MM.1S (cell line): ENCODE measurements around the gene LMTK2.

Experiments used
- DNase-seq: peaks from one replicate; pipeline ENCODE4 v3.0.0-alpha.2; 2015
- H2AFZ ChIP-seq: fragments of 300-600 bp; sonication (generic); 2 replicates; pipeline ENCODE4 v1.6.0; 2016; ENCODE audit warnings: antibody characterized with exemption, low read length
- H3F3A ChIP-seq: fragments of 300-600 bp; sonication (generic); 2 replicates; pipeline ENCODE4 v1.6.1; 2016; ENCODE audit warnings: mild to moderate bottlenecking, antibody characterized with exemption, low read length, moderate library complexity, mixed read lengths; ENCODE audit not compliant: insufficient read depth
- H3K27ac ChIP-seq: fragments of 300-600 bp; sonication (generic); 2 replicates; pipeline ENCODE4 v1.5.1; 2016; ENCODE audit warnings: mild to moderate bottlenecking, low read length
- H3K27me3 ChIP-seq: fragments of 300-600 bp; sonication (generic); replicated peaks from 2 replicates; pipeline ENCODE4 v1.6.0; 2016; ENCODE audit warnings: low read length; ENCODE audit not compliant: insufficient read depth
- H3K36me3 ChIP-seq: fragments of 300-600 bp; sonication (generic); replicated peaks from 2 replicates; pipeline ENCODE4 v1.6.1; 2016; ENCODE audit warnings: mild to moderate bottlenecking, low read length, mixed read lengths; ENCODE audit not compliant: insufficient read depth
- H3K4me1 ChIP-seq: fragments of 300-600 bp; sonication (generic); 2 replicates; pipeline ENCODE4 v1.6.1; 2016; ENCODE audit warnings: low read length, mixed read lengths
- H3K4me2 ChIP-seq: fragments of 300-600 bp; sonication (generic); 2 replicates; pipeline ENCODE4 v1.6.0; 2016; ENCODE audit warnings: low read depth, low read length
- H3K4me3 ChIP-seq: fragments of 300-600 bp; sonication (generic); 2 replicates; pipeline ENCODE4 v1.5.1; 2016; ENCODE audit warnings: low read length, mixed read lengths
- H3K79me2 ChIP-seq: fragments of 300-600 bp; sonication (generic); 2 replicates; pipeline ENCODE4 v1.6.1; 2016; ENCODE audit warnings: mixed run types, low read length, mixed read lengths
- H3K9ac ChIP-seq: fragments of 300-600 bp; sonication (generic); 2 replicates; pipeline ENCODE4 v1.6.1; 2016; ENCODE audit warnings: low read length, mixed read lengths
- H3K9me2 ChIP-seq: fragments of 300-600 bp; sonication (generic); replicated peaks from 2 replicates; pipeline ENCODE4 v1.6.1; 2016; ENCODE audit warnings: mild to moderate bottlenecking, low read length, mixed read lengths; ENCODE audit not compliant: insufficient read depth
- H3K9me3 ChIP-seq: fragments of 300-600 bp; sonication (generic); replicated peaks from 2 replicates; pipeline ENCODE4 v1.6.1; 2016; ENCODE audit warnings: mild to moderate bottlenecking, low read length, mixed read lengths; ENCODE audit not compliant: insufficient read depth
- H4K20me1 ChIP-seq: fragments of 300-600 bp; sonication (generic); 2 replicates; pipeline ENCODE4 v1.6.1; 2016; ENCODE audit warnings: mild to moderate bottlenecking, low read length, moderate library complexity, mixed read lengths; ENCODE audit not compliant: insufficient read depth
- CTCF ChIP-seq: fragments of 300-600 bp; sonication (generic); IDR thresholded peaks from 2 replicates; pipeline ENCODE4 v1.5.1; 2016; ENCODE audit warnings: antibody characterized with exemption, low read length, mixed read lengths
- EZH2 ChIP-seq: fragments of 300-600 bp; sonication (generic); optimal IDR thresholded peaks from 2 replicates; pipeline ENCODE3; 2017; ENCODE audit warnings: low read depth, mild to moderate bottlenecking, antibody characterized with exemption, low read length, mixed read lengths
- EZH2phosphoT487 ChIP-seq: fragments of 300-600 bp; sonication (generic); IDR thresholded peaks from 2 replicates; pipeline ENCODE4 v1.6.1; 2018; ENCODE audit warnings: antibody characterized with exemption, low read length

The LMTK2 gene

GRCh38 chr7:98137826-98138151, 31.1 kb downstream of the LMTK2 start:
- Histone ChIP-seq H4K20me1 (peaks cover 31% of the 10 kb centered on the region), H3K36me3 (no peaks in the 10 kb centered on the region; the same call in 1 of the 2 replicates), H3K9me2 (no peaks in the 10 kb centered on the region), H3K9ac (no peak overlapping the region), H3K27me3 (0 out of 2 replicates have a peak, but pooled peaks cover 7% of the 10 kb centered on the region), H3K4me2 (no peak overlapping the region), H2AFZ (no peak overlapping the region), H3K4me3 (no peak overlapping the region), H3F3A (peaks cover 10% of the 10 kb centered on the region), H3K79me2 (peaks cover 43% of the 10 kb centered on the region), H3K9me3 (no peaks in the 10 kb centered on the region), H3K4me1 (peaks cover 18% of the 10 kb centered on the region), H3K27ac (no peak overlapping the region)
- TF ChIP-seq EZH2, result no peak
- no peak for TF ChIP-seq EZH2phosphoT487
- no peak for TF ChIP-seq CTCF
- no peak for DNase-seq

- Histone ChIP-seq H3K27me3 (0 out of 2 replicates have a peak, but pooled peaks cover 7% of the 10 kb centered on the region), H3K9ac (no peak overlapping the region), H3K79me2 (peaks cover 40% of the 10 kb centered on the region), H3K27ac (no peak overlapping the region), H3K9me2 (no peaks in the 10 kb centered on the region), H3K4me1 (peaks cover 12% of the 10 kb centered on the region), H3F3A (peaks cover 3% of the 10 kb centered on the region), H3K9me3 (no peaks in the 10 kb centered on the region), H3K4me3 (no peak overlapping the region), H2AFZ (no peak overlapping the region), H4K20me1 (peaks cover 25% of the 10 kb centered on the region), H3K4me2 (no peak overlapping the region), H3K36me3 (no peaks in the 10 kb centered on the region; the same call in 1 of the 2 replicates)
- TF ChIP-seq EZH2, result no peak
- TF ChIP-seq CTCF, result no peak
- TF ChIP-seq EZH2phosphoT487, result no peak
- DNase-seq, result no peak
Measured at GRCh38 chr7:98138672-98139071, 32.0 kb downstream of the LMTK2 start.

GRCh38 chr7:98142658-98143057, 36.0 kb downstream of the LMTK2 start:
- H4K20me1 ChIP-seq, result no peaks in the 10 kb centered on the region
- H3K9ac ChIP-seq, result no peak overlapping the region
- H3K4me3 ChIP-seq, result no peak overlapping the region
- H3K79me2 ChIP-seq, result peaks cover 4% of the 10 kb centered on the region; the same call in 1 of the 2 replicates
- H3K9me3 ChIP-seq, result no peaks in the 10 kb centered on the region
- H3F3A ChIP-seq, result no peaks in the 10 kb centered on the region
- no peak for DNase-seq
- H3K4me2 ChIP-seq, result no peak overlapping the region
- no peaks in the 10 kb centered on the region for H3K9me2 ChIP-seq
- TF ChIP-seq EZH2phosphoT487 (no peak), EZH2 (no peak), CTCF (no peak)
- no peaks in the 10 kb centered on the region for H3K27me3 ChIP-seq
- H3K27ac ChIP-seq, result no peak overlapping the region
- no peak overlapping the region for H2AFZ ChIP-seq
- no peaks in the 10 kb centered on the region; the same call in 1 of the 2 replicates for H3K36me3 ChIP-seq
- no peaks in the 10 kb centered on the region for H3K4me1 ChIP-seq
